ENCODE results near the gene RRN3.
A peak's percentile ranks its signal among the peaks of the same experiment; 100 is the strongest.
"Not testable (repeated sequence)": the region's sequence is repeated elsewhere in the genome, so short reads cannot be mapped to it uniquely, and the experiment has no call there.

RRN3 gene

GRCh38 chr16:15093955-15094827, at the start of gene RRN3:
RRN3 (minus strand) TSS chr16:15094272; CDS start chr16:15094233, 39 bp downstream.
- DNase-seq (ENCODE audit: low read depth in 1 of 2, low spot score in 1 of 2): peak; percentile 65 to 79

DNA sequence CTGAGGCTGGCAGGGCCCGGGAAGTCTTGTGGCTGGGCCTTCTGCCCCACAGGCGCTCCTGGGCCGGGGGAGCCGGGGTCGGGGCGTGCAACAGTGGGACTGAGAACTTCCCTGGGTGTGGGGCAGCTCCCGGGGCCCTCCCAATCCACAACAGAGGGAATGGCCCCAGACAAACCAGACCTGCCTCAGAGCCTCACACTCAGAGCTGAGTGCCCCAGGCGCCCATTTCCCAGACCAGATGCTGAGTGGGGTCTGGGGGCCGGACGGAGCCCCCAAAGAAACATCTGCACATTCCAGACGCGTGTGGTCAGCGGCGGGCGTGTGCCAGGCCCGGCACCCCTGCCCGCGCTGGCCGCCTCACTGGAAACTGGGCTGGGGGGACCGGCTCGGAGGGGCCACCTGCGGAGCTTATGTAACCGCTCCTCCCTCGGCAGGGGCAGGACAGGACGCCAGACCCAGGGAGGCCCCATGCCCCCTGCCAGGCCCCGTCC, 49.6 kb upstream of the RRN3 start:
- not testable (repeated sequence) for DNase-seq (ENCODE audit: low read depth in 1 of 2, low spot score in 1 of 2)

GRCh38 chr16:15142891-15143600, 49.0 kb upstream of the RRN3 start:
- not testable (repeated sequence) for DNase-seq (ENCODE audit: low read depth in 1 of 2, low spot score in 1 of 2)

GRCh38 chr16:15142107-15142890, 48.2 kb upstream of the RRN3 start:
- DNase-seq (ENCODE audit: low read depth in 1 of 2, low spot score in 1 of 2): not testable (repeated sequence)

DNA sequence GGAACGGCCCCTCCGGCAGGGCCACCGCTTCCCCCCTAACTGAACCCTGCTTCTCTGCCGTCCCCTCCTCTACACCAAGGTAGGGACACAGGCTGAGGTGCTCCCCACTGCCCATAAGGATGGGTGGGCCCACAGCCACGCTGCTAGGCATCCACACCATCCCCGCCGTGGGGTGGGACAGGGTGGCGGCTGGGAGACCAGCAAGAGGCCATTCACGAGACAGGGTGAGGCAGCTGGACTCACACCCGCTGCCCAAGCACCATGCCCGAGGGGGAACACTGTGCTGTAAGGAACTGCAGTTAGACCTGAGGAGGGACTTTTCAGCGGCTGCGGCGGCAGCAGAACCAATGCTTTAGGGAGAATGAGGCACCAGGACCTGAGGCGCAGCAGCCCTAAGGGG, 47.5 kb upstream of the RRN3 start:
- DNase-seq (ENCODE audit: low read depth in 1 of 2, low spot score in 1 of 2): no peak

- DNase-seq (ENCODE audit: low read depth in 1 of 2, low spot score in 1 of 2): not testable (repeated sequence)
These were observed 46.6 kb upstream of the RRN3 start for GRCh38 chr16:15140444-15141365.

DNA sequence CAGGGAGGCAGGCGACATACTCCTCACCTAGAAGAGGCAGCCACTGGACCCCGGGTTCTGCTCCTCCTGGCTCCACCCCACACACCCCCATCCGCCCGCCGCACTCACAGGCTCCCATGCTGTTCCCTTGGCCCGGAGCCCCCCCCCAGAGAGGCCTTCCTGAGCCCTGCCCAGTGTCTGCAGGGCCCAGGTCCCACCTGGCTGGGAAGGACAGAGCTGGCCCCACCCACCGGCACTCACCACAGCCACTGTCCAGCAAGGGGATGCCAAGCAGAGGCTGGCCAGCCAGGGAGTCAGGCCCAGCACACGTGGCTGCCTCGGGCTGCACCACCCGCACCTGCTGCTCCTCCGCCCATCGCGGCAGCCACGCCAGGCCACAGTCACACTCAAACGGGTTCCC, 43.4 kb upstream of the RRN3 start:
- not testable (repeated sequence) for DNase-seq (ENCODE audit: low read depth in 1 of 2, low spot score in 1 of 2)

DNA sequence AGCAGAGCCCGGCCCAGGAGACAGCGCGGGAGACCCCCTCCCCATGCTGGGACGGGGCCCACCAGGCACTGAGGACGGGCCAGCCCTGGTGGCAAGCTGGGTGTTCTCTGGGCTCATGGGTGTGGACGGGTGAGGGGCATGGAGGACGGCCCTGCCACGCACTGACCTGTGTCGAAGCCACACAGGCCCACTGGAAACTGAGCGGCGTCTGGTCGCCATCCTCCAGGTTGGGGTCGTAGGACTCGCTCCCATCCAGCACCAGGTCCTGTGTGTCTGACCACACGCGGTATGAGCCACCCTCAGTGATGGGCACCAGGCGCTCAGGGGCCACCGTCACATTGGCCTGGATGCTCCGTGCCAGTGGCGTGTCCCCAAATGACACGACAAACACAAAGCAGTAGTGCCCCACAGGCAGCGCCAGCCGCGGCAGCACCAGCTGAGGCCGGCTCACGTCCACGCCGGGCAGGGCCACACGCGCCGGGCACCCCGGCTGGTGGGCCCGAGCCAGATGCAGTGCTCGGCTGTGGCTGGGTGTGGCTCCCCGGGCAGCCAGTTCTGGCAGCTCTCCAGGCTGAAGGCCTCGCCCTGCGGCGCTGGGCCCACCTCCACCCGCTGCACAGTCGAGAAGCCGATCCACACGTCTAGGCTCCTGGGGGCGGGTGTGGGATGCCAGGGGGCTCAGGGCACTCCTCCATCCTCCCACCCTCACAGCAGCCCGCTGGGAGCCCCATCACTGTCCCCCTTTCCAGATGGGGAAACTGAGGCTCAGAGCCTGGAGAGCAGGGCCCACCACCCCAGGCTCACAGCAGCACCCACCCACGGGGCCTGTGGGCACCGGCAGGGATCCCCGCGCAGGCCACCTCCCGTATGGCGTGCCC, 41.6 kb upstream of the RRN3 start:
- DNase-seq (ENCODE audit: low read depth in 1 of 2, low spot score in 1 of 2): not testable (repeated sequence)

GRCh38 chr16:15134752-15135482, 40.8 kb upstream of the RRN3 start:
- DNase-seq (ENCODE audit: low read depth in 1 of 2, low spot score in 1 of 2): not testable (repeated sequence)

GRCh38 chr16:15133554-15133953, 39.5 kb upstream of the RRN3 start:
- DNase-seq (ENCODE audit: low read depth in 1 of 2, low spot score in 1 of 2): not testable (repeated sequence)

DNA sequence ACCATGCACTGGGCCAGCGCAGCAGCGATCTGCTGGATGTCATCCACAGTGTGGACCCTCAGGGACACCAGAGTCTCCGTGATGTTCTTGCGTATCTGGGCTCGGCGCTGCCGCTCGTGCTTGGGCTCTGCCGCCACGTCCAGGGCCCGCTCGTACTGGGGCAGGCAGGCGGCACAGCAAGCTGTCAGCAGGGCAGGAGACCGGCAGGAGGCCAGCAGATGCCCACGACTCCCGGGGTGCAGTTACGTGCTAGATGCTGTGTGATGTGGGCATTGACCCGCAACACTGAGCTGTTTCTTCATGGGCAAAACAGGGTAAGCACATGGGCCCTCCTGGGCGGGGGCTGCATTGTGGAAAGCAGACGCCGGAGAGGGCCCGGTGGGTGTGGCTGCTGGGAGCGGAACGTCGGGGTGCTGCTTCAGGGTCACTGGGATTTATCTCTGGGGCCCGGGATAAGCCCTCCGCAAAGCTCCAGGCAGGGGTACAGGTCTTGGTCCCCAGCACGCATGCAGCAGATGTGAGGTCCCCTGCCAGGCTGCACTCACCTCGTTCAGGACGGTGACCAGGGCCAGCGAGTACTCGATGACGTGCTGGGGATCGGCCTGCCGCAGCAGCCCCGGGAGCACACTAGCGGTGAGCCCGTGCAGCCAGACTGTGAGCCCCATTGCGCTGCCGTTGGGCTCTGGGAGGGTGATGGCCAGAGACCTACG, 38.8 kb upstream of the RRN3 start:
- DNase-seq (ENCODE audit: low read depth in 1 of 2, low spot score in 1 of 2): not testable (repeated sequence)

- DNase-seq (ENCODE audit: low read depth in 1 of 2, low spot score in 1 of 2): not testable (repeated sequence)
These were observed 37.0 kb upstream of the RRN3 start for GRCh38 chr16:15130943-15131700.

GRCh38 chr16:15130256-15130932, 36.3 kb upstream of the RRN3 start:
- not testable (repeated sequence) for DNase-seq (ENCODE audit: low read depth in 1 of 2, low spot score in 1 of 2)

GRCh38 chr16:15127641-15128425, 33.8 kb upstream of the RRN3 start:
- DNase-seq (ENCODE audit: low read depth in 1 of 2, low spot score in 1 of 2): not testable (repeated sequence)

GRCh38 chr16:15100372-15100987, 6.4 kb upstream of the RRN3 start:
- DNase-seq (ENCODE audit: low read depth in 1 of 2, low spot score in 1 of 2): not testable (repeated sequence)

Data from stimulated activated CD4-positive, alpha-beta T cell treated with anti-CD3 and anti-CD28 coated beads, Interleukin-15, amount 100 ng/mL, for 1 hour (primary cell).